Measurements from ENCODE around the gene CERK. TPM values are rescaled to one million over a fixed set of nuclear protein-coding genes. Genes with fewer than 3 reads are reported as not detected.

Gene CERK
- total and polyA plus RNA-seq, 9 of the 15 experiments (the other 6 are each of a cell fraction or from before 2014, with no cell fraction given), result 1.1 to 14.9 (median 8.7) TPM

GRCh38 chr22:46638601-46639431 lies 99.2 kb downstream of the CERK start:
- no peaks in the 10 kb centered on the region for H4K20me1 ChIP-seq (replicated peaks; ENCODE audit: control insufficient read depth, insufficient read depth, low read length)
- intact Hi-C loops (cut with micrococcal nuclease), result no loop called here
- no peaks in the 10 kb centered on the region for H3K27me3 ChIP-seq (ENCODE audit: control insufficient read depth in 2 of 2, insufficient read depth in 2 of 2, low read length in 2 of 2)
- H2AFZ ChIP-seq (ENCODE audit: low read depth, low read length), result no peak overlapping the region
- H3K9me3 ChIP-seq (replicated peaks; ENCODE audit: control insufficient read depth, insufficient read depth, low read depth, low read length), result no peaks in the 10 kb centered on the region
- no peak for FAIRE-seq
- in situ Hi-C loops (cut with MboI), result no loop called here
- no peak overlapping the region for H3K27ac ChIP-seq (ENCODE audit: extremely low read depth, low read depth, low read length)
- no peak for ATAC-seq
- H3K4me3 ChIP-seq, result no peak overlapping the region
- H3K79me2 ChIP-seq (ENCODE audit: control insufficient read depth, insufficient read depth, low read length), result no peaks in the 10 kb centered on the region
- no TSS peak for BruUV-seq (replicated peaks)
- ChIA-PET CTCF (ENCODE audit: low intra/inter-chr PET ratio) (no interaction called here), POLR2A (no interaction called here)
- H3K9ac ChIP-seq (ENCODE audit: insufficient read depth in 1 of 2, low read depth in 2 of 2, low read length in 2 of 2), result no peak overlapping the region; a peak in 1 of 4 replicates
- H3K9me1 ChIP-seq (ENCODE audit: control insufficient read depth, insufficient read depth, low read length), result no peaks in the 10 kb centered on the region
- no peak for DNase-seq (ENCODE audit: extremely low read depth in 1 of 4, low spot score in 3 of 4)
- 96% methylated on average over 15 of the region's 18 CpGs for WGBS (ENCODE audit: insufficient coverage, low coverage, missing lambda C conversion rate)
- no peak overlapping the region for H3K4me2 ChIP-seq (ENCODE audit: insufficient read depth, low read length)
- TF ChIP-seq, protein P1, sequence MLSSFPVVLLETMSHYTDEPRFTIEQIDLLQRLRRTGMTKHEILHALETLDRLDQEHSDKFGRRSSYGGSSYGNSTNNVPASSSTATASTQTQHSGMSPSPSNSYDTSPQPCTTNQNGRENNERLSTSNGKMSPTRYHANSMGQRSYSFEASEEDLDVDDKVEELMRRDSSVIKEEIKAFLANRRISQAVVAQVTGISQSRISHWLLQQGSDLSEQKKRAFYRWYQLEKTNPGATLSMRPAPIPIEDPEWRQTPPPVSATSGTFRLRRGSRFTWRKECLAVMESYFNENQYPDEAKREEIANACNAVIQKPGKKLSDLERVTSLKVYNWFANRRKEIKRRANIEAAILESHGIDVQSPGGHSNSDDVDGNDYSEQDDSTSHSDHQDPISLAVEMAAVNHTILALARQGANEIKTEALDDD (IDR thresholded peaks at IDR 0.05), result peak; percentile 70
- TF ChIP-seq SMAD3 (CRISPR knock-in tag; conservative IDR thresholded peaks at IDR 0.05), result no peak
- no peak for TF ChIP-seq ZNF124 (CRISPR knock-in tag; IDR thresholded peaks at IDR 0.05)
- no peak for TF ChIP-seq SMARCC2 (IDR thresholded peaks at IDR 0.05; ENCODE audit: low read depth)
- TF ChIP-seq NFIC (IDR thresholded peaks at IDR 0.05), result peak; percentile 71
- peak; percentile 40; the same call in 1 of the 2 replicates for TF ChIP-seq ZBTB33 (CRISPR knock-in tag; IDR thresholded peaks at IDR 0.05)
- peaks cover 8 to 30% of the 10 kb centered on the region in 2 experiments; a peak in 4 of 5 replicates for H3K4me1 ChIP-seq (replicated peaks in 1 of 2; ENCODE audit: control insufficient read depth in 2 of 2, insufficient read depth in 2 of 2, low read length in 2 of 2)
- H3K36me3 ChIP-seq (ENCODE audit: control insufficient read depth, insufficient read depth, low read length), result peaks cover 10% of the 10 kb centered on the region; the same call in 2 of the 3 replicates
